Small intestine (tissue), 16 donors: ENCODE results near the gene GIT1. TPM values are rescaled to one million over a fixed set of nuclear protein-coding genes. Genes with fewer than 3 reads are reported as not detected.

ENCODE experiments used
- DNase-seq, 2 donors: peaks; one replicate each; pipeline versions ENCODE4 v3.0.0 to v3.0.0-alpha.2; 2013
- FAIRE-seq: peaks from 2 replicates; lab custom pipeline; 2012; peaks lifted over from hg19 to GRCh38; lab: Jason Lieb, UNC
- H3K27ac ChIP-seq, 3 donors: one replicate each; pipeline ENCODE4 v1.5.1; 2013; ENCODE audit warnings: low read length in 2 of 3, mild to moderate bottlenecking in 2 of 3, control low read depth in 1 of 3, inconsistent platforms in 1 of 3, low read depth in 1 of 3, moderate library complexity in 1 of 3
- H3K27me3 ChIP-seq, 3 donors: one replicate each; pipeline ENCODE4 v1.6.1; 2013; ENCODE audit warnings: low read length in 3 of 3, inconsistent platforms in 1 of 3; ENCODE audit not compliant: control insufficient read depth in 3 of 3, insufficient read depth in 3 of 3
- H3K36me3 ChIP-seq, 3 donors: one replicate each; pipeline ENCODE4 v1.6.1; 2013; ENCODE audit warnings: low read length in 3 of 3, inconsistent platforms in 1 of 3, low read depth in 1 of 3, mild to moderate bottlenecking in 1 of 3, moderate library complexity in 1 of 3; ENCODE audit not compliant: control insufficient read depth in 3 of 3, insufficient read depth in 2 of 3
- H3K4me1 ChIP-seq, 3 donors: one replicate each; pipeline ENCODE4 v1.6.1; 2013; ENCODE audit warnings: low read length in 2 of 3, inconsistent platforms in 1 of 3, low read depth in 1 of 3, mild to moderate bottlenecking in 1 of 3, moderate library complexity in 1 of 3; ENCODE audit not compliant: control insufficient read depth in 3 of 3, insufficient read depth in 2 of 3
- H3K4me3 ChIP-seq, 3 donors: one replicate each; pipeline ENCODE4 v1.5.1; 2013; ENCODE audit warnings: low read length in 3 of 3, control low read depth in 1 of 3, inconsistent platforms in 1 of 3, low read depth in 1 of 3, mild to moderate bottlenecking in 1 of 3, moderate library complexity in 1 of 3
- H3K9me3 ChIP-seq, 2 donors: one replicate each; pipeline ENCODE4 v1.6.1; 2013; ENCODE audit warnings: low read depth in 1 of 2, low read length in 1 of 2; ENCODE audit not compliant: control insufficient read depth in 2 of 2, insufficient read depth in 1 of 2
- WGBS, 3 donors: extraction: QIAGEN DNeasy Blood & Tissue Kit; methylation state at CpG; one replicate each; pipeline ENCODE4 v1.1.7; 2013; 5-methylcytosine and 5-hydroxymethylcytosine counted together
- long read RNA-seq, 10 donors: transcript quantifications; one replicate each; lab custom pipeline, GENCODE V29; 2026
- polyA plus RNA-seq, 4 donors: library from polyadenylated mRNA; stranded (reverse) in 3 of 4; unstranded in 1 of 4; fragments of 200-250 nt in 3 of 4; fragments of 120-200 nt in 1 of 4; gene quantifications; one replicate each; pipeline versions ENCODE4 v1.2.1 to v1.2.3, GENCODE V29; 2013
- donor health status: healthy with polysubstance abuse.
- donor health status: control.
- donor health status: control.
- donor health status: Bipolar disorder and iron deficiency.
- donor health status: healthy.

GIT1 gene, protein sequence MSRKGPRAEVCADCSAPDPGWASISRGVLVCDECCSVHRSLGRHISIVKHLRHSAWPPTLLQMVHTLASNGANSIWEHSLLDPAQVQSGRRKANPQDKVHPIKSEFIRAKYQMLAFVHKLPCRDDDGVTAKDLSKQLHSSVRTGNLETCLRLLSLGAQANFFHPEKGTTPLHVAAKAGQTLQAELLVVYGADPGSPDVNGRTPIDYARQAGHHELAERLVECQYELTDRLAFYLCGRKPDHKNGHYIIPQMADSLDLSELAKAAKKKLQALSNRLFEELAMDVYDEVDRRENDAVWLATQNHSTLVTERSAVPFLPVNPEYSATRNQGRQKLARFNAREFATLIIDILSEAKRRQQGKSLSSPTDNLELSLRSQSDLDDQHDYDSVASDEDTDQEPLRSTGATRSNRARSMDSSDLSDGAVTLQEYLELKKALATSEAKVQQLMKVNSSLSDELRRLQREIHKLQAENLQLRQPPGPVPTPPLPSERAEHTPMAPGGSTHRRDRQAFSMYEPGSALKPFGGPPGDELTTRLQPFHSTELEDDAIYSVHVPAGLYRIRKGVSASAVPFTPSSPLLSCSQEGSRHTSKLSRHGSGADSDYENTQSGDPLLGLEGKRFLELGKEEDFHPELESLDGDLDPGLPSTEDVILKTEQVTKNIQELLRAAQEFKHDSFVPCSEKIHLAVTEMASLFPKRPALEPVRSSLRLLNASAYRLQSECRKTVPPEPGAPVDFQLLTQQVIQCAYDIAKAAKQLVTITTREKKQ
- polyA plus RNA-seq, result 10 to 100 TPM; 19.7 to 36.2 (median 25.5) TPM
- long read RNA-seq, donor 1, result 0 reads
- long read RNA-seq, donor 2, result 0 reads
- long read RNA-seq, donor 3, partial matches to known transcripts, result 5 of 5 reads
- long read RNA-seq, donor 3, other reads (novel, unspliced or antisense), result 0 of 5 reads
- long read RNA-seq, donor 4, result 0 reads
- long read RNA-seq, donor 5, result 0 reads
- long read RNA-seq, donor 6, partial matches to known transcripts, result 0 of 3 reads
- long read RNA-seq, donor 6, other reads (novel, unspliced or antisense), result 0 of 3 reads
- long read RNA-seq, donor 7, partial matches to known transcripts, result 8 of 12 reads
- long read RNA-seq, donor 7, other reads (novel, unspliced or antisense), result 0 of 12 reads
- long read RNA-seq, donor 8, result 0 reads
- long read RNA-seq, donor 9, partial matches to known transcripts, result 0 of 2 reads
- long read RNA-seq, donor 9, other reads (novel, unspliced or antisense), result 0 of 2 reads
- long read RNA-seq, donor 10, transcript GIT1-201 (20 exons, 3,768 nt), result major isoform, 5 of 6 reads
- long read RNA-seq, donor 10, partial matches to known transcripts, result 0 of 6 reads
- long read RNA-seq, donor 10, other reads (novel, unspliced or antisense), result 0 of 6 reads

DNA sequence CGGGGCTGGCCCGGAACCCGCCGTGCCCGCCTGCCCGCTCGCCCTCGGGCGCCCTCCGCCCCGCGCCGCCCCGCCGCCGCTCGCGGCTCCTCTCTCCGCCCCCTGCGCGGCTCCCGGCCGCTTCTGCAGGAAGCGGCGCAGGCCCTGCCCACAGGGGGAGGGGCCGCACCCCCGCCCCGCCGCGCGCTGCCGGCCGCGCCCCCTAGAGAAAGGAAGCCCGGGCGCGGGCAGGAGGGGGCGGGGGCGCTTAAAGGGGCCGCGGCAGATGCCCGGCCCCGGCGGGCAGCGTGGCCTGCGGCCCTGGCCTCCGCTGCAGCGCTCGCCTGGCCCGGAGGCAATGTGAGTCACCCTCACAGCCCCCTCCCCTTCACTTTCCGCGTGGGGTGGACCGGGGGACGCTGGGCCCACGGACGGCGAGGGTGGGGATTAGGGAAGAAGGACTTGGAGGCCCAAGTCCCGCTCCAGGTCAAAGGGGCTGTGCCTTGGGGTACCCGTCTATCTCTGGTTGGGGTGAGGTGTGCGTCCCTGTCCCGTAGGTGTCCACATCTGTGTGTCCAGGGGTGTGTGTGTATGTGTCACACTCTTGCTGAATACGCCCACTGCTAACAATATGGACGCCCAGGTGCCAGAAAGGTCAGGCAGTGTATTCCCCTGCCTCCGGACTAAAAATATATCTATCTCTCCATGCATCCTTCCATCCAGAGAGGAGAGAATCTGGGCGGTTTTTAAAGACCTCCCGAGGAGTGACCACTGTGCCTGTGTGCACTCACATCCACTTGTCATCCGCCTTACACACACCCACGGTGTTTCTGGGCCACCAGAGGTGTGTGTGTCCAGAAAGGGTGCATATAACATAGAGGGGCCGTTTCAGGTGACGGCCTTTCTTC is at the start of gene GIT1:
Gene GIT1, minus strand, starts transcription at position 125 of the 887 bp plus-strand sequence. CDS start 270 bp downstream, outside the sequence.
- Histone ChIP-seq H3K27me3 (peaks cover 0 to 2% (median 0%) of the 10 kb centered on the region in 3 donors), H3K4me1 (peaks cover 2 to 59% (median 9%) of the 10 kb centered on the region in 3 donors), H3K9me3 (no peaks in the 10 kb centered on the region), H3K36me3 (peaks cover 0 to 18% (median 0%) of the 10 kb centered on the region in 3 donors), H3K4me3 (peak within 1 kb of the TSS; percentile 65 to 98 (median 81)), H3K27ac (peak within 1 kb of the TSS; percentile 64 to 77 (median 69))
- DNase-seq, result peak; percentile 87 to 92
- no peak for FAIRE-seq
- WGBS, 3 donors, result 6 to 11% (median 8%) methylated on average over 32 to 70 of the region's 70 CpGs

DNA sequence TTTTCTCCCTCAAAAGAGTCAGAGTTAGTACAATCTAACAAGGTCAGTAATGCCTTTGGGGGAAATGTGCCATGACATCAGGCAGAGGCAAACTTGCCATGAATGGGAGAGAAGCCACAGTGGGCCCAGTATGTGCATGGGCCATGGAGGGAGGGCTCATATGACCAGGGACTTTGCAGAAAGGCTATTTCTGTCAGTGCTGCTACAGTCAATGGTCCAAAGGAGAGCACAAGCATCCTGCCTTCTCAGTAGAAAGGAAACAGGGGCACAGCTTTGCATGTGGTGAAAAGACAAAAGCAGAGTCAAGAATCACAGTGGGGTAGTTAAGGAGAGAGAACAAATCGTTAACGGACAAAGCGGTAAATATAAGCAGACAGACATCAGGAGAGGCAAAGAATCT is 44.4 kb upstream of the GIT1 start:
- H3K4me3 ChIP-seq, result no peak overlapping the region
- no peak for DNase-seq
- no peaks in the 10 kb centered on the region for H3K9me3 ChIP-seq
- WGBS, 3 donors, result 92 to 99% (median 97%) methylated on average over 3 of the region's 3 CpGs
- no peaks in the 10 kb centered on the region for H3K27me3 ChIP-seq
- no peak overlapping the region for H3K27ac ChIP-seq
- H3K36me3 ChIP-seq, result peaks cover 12 to 32% (median 28%) of the 10 kb centered on the region in 3 donors
- FAIRE-seq, result no peak
- no peaks in the 10 kb centered on the region for H3K4me1 ChIP-seq

DNA sequence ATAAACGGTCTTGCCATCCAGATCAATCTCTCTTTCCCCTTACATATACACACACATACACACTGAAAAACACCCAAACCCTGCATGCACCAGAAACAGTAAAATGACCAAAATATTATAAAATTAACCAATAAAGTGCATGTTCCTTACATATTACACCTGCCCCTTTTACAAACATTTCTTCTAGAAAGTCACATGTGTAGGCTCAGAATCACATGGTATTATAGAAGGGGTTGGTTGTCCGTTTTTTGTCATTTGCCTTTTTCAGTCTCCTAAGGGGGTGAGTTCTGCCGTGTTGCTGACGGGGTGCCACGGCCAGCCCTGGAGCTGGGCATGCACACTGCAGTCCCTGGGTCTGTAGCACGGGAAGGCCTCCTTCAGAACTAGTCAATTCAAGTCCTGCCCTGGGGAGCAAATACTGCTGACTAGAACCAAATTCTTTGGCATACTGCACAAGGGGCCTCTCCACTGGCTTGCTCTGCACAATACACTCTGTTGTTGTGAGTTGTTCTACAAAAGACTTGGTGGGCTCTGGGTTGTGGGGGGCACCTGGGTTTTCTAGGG is 41.3 kb upstream of the GIT1 start:
- no peak for DNase-seq
- 92 to 94% (median 92%) methylated on average over 6 of the region's 6 CpGs for WGBS, 3 donors
- no peak overlapping the region for H3K4me3 ChIP-seq
- no peaks in the 10 kb centered on the region for H3K4me1 ChIP-seq
- H3K27me3 ChIP-seq, result no peaks in the 10 kb centered on the region
- H3K36me3 ChIP-seq, result peaks cover 5 to 25% (median 19%) of the 10 kb centered on the region in 3 donors
- no peaks in the 10 kb centered on the region for H3K9me3 ChIP-seq
- no peak for FAIRE-seq
- no peak overlapping the region for H3K27ac ChIP-seq

DNA sequence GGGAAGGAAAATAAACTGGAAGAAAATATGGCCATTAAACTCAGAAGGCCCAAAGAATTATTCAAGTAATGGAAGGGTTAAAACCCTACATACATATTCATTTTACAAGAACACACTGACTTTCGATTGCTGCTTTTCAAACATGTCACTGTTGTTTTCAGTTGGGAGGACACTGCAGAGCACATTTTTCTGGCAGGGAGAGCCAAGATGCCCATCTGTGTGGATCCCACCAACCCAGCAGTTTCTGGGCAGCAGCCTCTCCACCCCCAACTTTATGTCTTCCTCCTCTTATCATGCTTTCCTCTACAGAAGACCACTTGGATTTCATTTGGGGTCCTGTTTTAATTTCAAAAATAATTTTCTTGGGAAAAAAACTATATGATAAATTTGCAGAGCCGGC is 40.4 kb upstream of the GIT1 start:
- Histone ChIP-seq H3K4me1 (no peaks in the 10 kb centered on the region), H3K36me3 (peaks cover 5 to 23% (median 19%) of the 10 kb centered on the region in 3 donors), H3K27me3 (no peaks in the 10 kb centered on the region), H3K4me3 (no peak overlapping the region), H3K9me3 (no peaks in the 10 kb centered on the region), H3K27ac (no peak overlapping the region)
- WGBS, 3 donors, result 72 to 84% (median 77%) methylated on average over 2 of the region's 2 CpGs
- DNase-seq (no peak), FAIRE-seq (no peak)

DNA sequence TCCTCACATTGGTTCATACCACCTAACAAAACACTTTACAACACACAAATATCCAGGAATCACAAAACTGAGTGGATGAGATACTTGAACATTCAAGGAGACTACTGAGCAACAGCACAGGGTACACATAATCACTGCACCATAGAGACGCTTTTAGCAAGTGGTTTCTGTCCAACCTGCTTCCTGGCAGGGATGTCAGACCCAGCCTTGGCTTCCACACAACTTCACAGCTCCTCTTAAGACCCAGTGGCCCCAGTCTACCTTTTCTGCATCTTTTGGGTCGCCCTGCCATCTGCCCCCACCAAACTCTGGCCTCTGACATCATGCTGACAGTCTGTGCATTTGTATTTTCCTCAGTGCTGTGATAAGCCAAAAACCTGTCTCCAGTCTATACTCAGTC is 39.2 kb upstream of the GIT1 start:
- FAIRE-seq, result no peak
- 87 to 95% (median 89%) methylated on average over 2 of the region's 2 CpGs for WGBS, 3 donors
- peaks cover 5 to 23% (median 16%) of the 10 kb centered on the region in 3 donors for H3K36me3 ChIP-seq
- H3K4me1 ChIP-seq, result no peaks in the 10 kb centered on the region
- no peak overlapping the region for H3K4me3 ChIP-seq
- no peak for DNase-seq
- peaks cover 0 to 5% (median 0%) of the 10 kb centered on the region in 3 donors for H3K27me3 ChIP-seq
- no peaks in the 10 kb centered on the region for H3K9me3 ChIP-seq
- no peak overlapping the region for H3K27ac ChIP-seq

DNA sequence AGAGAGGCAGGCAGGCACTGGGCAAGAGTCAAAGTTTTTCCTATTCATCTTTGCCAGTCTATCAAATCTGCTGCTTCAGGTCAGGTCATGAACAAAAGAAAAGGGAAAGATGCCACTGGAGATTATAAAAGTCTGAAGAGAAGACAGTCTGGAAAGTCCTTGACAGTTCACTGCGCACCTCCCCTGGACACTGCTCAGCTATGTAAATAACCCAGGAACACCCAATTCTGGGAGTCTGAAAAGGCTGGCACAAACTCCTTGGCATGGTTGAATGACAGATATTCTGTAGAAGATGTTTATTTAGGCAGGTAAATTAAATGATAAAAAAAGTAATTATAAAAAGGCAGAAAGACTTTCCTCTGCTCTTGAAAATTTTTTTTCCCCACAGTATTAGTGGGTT is 38.5 kb upstream of the GIT1 start:
- Histone ChIP-seq H3K27ac (no peak overlapping the region), H3K9me3 (no peaks in the 10 kb centered on the region), H3K4me1 (peaks cover 0 to 4% (median 0%) of the 10 kb centered on the region in 3 donors), H3K4me3 (no peak overlapping the region), H3K36me3 (peaks cover 5 to 23% (median 16%) of the 10 kb centered on the region in 3 donors), H3K27me3 (peaks cover 0 to 12% (median 0%) of the 10 kb centered on the region in 3 donors)
- no peak for FAIRE-seq
- DNase-seq, result no peak
- WGBS, 3 donors, result 98 to 100% (median 100%) methylated on average over 1 of the region's 1 CpG
